SU-DHL-6 (cell line): ENCODE data around the gene IL20.
"Not testable (repeated sequence)": the region's sequence is repeated elsewhere in the genome, so short reads cannot be mapped to it uniquely, and the experiment has no call there.

ENCODE experiments used
- CTCF ChIP-seq: fragments of 200-600 bp; sonication (generic); IDR thresholded peaks from one replicate; pipeline ENCODE4 v1.5.1; 2017; ENCODE audit warnings: antibody characterized with exemption, mild to moderate bottlenecking, low read length, moderate library complexity; ENCODE audit not compliant: insufficient read depth, poor library complexity, severe bottlenecking
- EZH2phosphoT487 ChIP-seq: fragments of 200-600 bp; sonication (generic), shearing (Covaris generic); conservative IDR thresholded peaks from 2 replicates; pipeline ENCODE4 v1.6.1; 2018; ENCODE audit warnings: mild to moderate bottlenecking, antibody characterized with exemption, low read length, moderate library complexity, mixed read lengths

GRCh38 chr1:206852662-206853061 is 12.8 kb upstream of the IL20 start:
- TF ChIP-seq CTCF, EZH2phosphoT487: not testable (repeated sequence)
